GM19099 (cell line): ENCODE results near the gene CD1B.

Experiments
- POLR2A ChIP-seq: IDR thresholded peaks from 3 replicates; pipeline ENCODE4 v1.6.1; 2011; ENCODE audit warnings: low read depth; ENCODE audit not compliant: insufficient read length; ENCODE audit errors: extremely low read depth

CD1B gene

DNA sequence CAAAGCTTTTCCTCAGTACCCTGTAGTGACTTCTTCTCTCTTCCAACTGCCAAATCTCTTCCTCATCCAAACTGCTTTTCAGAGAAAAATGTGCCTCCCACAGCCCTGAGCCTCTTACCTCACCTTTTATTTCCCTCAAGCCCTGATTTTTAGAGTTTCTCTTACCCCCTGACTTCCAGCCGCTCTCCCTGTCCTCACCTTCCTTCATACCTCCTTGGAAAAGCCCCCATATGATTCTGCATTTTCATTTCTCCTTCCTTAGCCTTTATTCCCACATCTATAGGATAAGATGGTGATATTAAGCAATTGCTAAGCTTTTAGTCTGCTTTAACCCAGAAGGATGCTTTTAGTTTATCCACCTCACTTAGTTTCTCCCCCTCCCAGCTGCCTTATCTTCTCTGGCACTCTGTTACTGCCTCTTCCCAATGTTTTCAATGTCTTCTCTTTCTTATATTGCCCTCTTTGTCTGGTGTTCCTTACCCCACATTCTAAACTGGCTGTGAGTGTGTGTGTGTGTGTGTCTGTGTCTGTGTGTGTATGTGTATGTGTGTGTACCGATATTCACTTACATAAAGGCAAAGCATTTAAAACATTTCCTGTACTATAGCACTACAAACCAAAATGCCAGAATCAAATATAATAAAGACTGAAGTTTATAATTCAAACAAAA is at the start of gene CD1B:
CD1B (minus strand) TSS at position 51 of the 670 bp plus-strand sequence. CDS start 108 bp downstream, outside the sequence.
- TF ChIP-seq POLR2A: no peak

DNA sequence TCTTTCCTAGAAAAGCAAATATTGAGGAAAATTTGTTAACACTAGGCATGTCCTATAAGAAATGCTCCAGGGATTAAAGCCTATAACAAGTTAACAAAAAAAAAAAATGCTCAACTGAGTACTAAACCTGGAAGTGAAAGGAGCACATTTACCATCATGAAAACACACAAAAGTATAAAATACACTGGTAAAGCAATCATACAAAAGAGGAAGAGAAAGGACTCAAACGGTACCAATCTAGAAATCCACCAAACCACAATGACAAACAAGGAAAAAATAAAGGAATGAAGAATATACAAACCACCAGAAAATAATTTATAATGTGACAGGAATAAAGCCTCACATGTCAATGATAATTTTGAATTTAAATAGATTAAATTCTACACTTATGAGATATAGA is 43.5 kb upstream of the CD1B start:
- TF ChIP-seq POLR2A: no peak

DNA sequence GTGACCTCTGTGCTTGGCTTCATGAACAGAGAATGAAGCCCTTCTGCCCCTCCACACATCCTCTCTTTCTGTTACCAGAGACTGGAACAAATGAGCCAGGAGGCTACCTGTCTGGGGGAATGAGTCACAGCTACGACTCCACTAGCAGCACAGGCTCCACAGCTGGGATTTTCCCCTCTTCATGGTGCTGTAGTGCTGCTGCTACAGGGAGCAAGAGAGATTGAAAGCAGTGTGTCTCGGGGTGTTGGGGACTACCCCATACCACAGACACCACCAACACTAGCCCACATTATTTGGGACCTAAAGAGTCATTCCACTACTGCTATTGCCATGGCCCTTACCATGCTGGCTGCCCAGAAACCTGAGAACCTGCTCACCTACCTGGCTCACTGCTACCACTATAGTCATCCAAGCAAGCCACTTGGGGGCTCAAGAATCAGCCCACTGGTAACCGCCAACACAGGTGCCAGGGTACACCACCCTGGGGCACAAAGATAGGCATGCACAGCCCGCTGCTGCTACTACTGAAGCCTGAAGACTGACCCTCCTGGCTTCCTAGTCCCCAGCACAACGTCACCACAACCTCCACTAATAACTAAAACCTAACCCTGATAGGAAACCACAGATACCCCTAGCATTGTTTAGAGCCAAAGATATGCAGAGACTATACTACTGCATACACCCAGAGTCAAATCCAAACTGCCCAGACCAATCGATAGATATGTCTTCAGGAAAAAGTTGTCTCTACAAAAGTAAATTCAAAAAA is 40.0 kb upstream of the CD1B start:
- TF ChIP-seq POLR2A: no peak

DNA sequence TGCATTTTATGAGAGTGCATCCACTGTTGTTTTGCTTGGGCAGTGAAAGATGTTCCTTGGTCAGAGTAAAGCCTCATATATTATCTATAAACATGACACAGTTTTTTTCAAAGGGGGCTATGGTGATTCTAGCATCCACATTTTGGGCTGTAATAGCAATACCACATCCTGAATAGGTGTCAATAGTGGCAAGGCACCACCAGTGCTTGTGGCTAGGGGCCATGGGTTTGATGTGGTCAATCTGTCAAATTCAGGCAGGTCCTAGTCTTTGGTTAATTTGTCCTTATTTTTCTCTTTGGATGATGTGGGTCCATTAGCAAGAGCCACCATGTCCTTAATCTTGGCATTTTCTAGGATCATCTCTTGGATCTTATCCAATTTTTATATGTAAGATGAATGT is 35.5 kb upstream of the CD1B start:
- no peak for TF ChIP-seq POLR2A

DNA sequence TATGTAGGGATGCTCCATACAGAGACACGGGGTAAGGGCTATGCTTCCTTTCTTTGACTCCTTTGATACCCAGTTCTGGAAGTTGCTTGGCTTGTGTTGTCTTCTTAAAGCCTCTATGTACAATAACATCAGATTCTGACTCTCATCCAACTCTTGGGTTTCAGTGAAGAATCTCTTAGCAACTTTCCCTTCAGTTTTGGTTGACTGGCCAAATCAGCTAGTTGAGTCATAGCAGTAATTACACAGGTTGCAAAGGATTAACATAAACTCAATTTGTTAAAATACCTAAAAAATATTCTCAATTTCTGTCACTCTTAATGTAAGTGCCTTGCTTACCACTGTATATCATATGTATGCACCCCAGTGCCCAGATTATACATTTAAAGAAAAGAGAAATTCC is 31.6 kb upstream of the CD1B start:
- no peak for TF ChIP-seq POLR2A

DNA sequence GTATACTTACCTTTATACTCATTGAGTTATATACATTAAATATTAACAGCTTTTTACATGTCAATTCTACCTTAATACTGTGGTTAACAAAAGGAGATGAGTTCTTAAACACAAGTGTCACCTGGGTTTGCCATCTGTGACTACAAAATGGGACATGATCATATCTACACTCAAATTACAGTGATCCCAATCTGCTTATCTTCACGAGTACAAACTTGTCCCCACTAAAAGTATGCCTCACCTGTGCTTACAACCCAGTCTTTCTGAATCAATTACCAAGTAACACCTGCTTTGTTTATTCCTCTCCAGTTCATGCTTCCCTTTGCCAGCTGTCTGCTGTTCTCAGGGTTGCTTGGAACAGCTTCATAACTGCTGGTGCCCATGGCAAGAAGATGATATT is 31.2 kb upstream of the CD1B start:
- no peak for TF ChIP-seq POLR2A

DNA sequence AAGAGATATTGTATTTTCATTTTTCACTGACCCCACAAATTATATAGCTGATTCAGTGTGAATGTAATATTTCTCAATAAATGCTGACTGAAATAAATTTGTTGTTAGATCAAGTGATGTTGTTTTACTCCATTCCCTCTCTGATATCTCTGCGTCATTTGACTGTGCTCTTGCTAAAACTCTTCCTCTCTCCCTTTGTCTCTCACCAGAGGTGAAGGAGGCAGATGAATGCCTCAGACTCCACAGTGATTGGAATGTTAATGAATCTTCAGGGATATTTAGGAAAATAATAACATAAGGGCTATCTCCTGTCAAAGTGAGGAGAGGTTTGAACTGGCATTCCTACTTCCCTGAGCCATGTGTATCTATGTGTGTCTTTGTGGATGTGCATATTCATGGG is 26.1 kb upstream of the CD1B start:
- TF ChIP-seq POLR2A: no peak

DNA sequence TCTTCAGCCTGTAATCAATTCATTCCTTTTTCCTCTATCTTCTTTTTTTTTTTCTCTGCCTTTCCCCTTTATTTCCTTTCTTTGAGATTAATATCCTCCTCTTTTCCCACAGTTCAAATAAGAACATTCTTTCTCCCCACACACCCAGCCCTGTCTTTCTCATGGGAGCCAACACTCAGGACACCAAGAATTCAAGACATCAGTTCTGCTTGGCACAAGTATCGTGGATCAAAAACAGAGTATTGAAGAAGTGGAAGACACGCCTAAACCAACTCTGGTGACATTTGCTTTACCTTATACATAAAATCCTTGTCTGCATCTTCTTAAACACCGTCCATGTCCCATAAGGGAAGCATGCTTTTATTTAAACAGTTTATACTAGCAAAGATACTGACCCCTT is 25.3 kb upstream of the CD1B start:
- TF ChIP-seq POLR2A: no peak

DNA sequence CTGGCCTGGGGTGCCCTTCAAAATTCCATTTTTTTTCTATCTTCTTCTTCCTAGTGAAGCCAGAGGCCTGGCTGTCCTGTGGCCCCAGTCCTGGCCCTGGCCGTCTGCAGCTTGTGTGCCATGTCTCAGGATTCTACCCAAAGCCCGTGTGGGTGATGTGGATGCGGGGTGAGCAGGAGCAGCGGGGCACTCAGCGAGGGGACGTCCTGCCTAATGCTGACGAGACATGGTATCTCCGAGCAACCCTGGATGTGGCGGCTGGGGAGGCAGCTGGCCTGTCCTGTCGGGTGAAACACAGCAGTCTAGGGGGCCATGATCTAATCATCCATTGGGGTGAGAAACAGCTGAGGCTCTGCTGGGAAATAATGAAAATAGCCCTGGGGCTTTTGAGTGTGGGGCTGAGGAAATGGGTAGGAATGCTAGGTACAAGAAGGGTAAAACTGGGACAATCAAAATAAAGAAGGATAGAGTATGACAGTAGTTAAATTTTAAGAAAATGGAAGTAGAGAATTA is 24.5 kb upstream of the CD1B start:
- TF ChIP-seq POLR2A: no peak

DNA sequence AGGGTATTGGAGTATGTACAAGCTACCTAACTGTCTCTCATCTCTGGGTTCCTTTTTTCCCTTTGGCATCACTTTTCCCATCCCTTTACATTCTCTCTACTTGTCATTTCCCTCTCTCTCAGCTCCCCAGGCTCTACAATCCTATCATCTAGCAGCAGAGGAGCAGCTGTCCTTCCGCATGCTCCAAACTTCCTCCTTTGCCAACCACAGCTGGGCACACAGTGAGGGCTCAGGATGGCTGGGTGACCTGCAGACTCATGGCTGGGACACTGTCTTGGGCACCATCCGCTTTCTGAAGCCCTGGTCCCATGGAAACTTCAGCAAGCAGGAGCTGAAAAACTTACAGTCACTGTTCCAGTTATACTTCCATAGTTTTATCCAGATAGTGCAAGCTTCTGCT is 22.9 kb upstream of the CD1B start:
- no peak for TF ChIP-seq POLR2A

DNA sequence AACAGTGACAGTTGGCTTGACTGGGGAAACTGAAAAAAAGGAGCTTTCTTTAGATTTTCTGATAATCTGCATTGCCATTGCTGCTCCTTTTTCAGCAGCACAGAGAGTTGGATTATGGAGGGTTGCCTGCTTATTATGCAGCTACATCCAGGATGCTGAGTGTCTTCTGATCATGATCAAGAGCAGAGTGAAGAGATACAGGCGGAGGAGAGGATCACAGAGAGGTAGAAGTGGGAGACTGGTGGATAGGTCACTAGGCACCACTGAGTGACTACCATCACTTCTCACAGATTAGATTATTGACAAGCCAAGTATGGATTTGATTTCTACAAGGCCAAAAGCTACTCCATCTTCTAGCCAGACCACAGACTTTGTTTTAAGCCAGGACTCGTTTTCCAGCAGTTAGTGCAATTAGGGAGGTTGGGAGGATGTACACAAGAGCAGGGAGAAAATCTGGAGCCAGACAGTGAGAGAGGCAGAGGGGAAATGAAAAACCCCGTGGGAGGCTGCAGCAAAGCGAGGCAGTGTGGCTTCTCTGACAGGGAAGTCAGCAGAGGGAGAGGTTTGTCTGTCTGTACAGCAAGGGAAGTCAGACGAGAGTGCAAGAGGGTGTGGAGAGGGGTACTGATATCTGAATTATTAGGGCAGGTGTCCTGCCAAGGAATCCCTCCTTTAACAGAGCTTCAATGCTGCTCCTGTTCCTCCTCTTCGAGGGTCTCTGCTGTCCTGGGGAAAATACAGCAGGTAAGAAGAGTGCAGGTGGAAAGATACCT is 22.2 kb upstream of the CD1B start, which contains the start of gene CD1E:
CD1E (plus strand) TSS at position 592 of the 773 bp plus-strand sequence; CDS start at position 687, 95 bp downstream.
- TF ChIP-seq POLR2A: no peak

DNA sequence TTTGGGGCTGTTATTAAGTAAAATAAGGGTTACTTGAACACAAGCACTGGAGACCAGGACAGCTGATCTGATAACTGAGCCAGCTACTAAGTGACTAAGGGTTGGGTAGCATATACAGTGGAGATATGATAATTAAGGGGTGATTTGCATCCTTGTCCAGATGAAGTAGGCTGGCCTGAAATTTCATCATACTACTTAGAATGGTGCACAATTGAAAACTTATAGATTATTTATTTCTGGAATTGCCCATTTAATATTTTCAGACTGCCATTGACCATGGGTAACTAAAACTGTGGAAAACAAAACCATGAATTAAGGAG is 3.8 kb upstream of the CD1B start:
- TF ChIP-seq POLR2A: no peak

DNA sequence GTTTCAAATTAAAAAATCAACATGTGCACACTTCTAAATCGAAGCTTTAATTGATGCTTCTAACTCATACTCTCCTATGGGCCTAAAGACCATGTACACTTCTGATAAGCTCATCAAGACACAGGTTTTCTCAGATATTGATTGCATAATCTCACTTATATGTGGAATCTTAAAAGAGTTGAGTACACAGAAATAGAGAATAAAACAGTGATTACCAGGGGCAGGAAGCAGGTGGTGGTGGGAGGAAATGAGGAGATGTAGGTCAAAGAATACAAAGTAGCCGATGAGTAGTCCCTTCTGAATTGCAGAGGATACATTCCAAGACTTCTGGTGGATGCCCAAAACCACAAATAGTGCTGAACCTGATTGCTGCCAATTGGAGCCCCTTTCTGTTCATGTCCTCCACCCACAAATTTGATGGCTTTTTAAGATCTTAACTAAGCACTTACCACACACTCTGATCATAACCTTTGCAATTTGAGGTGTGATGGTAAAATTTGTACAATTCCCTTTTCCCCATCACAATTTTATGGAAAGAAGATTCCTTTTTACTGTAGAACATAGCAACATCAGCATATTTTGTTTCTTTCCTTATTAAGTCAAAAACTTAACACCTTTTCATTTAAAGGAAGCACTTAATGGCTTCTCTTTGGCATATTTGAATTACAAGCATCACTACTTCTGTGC is 3.3 kb upstream of the CD1B start:
- TF ChIP-seq POLR2A: no peak

DNA sequence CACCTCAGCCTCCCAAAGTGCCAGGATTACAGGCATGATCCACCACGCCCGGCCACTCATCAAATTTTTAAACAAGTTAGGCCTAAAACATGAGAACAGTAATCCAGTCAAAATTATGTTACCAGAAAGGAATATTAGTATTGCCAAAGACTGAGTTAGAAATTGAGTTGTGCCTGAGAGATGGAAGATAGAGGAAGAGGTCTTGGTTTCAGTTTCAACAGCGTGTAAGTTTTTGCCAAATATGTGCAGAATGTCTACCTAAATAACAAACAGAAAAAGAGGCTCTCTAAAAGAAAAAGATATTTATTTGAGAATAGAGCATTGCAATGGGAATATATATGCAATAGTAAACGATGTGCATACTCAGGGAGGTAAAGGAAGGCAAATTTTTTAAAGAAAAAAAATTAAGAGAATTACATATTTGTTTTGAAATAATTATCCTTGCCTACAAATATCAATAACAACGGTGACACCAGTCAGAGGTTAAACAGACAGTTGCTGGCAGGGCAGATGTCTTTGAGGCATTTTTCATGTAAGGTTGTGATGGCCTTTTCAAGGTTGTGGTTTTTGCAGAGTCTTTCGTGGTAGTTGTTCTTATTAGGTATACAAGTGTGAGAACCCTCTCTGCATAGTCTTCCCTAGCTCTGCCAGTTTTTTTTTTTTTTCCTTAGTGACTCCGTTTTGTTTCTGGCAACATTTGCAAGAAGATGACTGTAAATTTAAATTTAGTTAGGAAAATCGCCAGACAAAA is 2.2 kb upstream of the CD1B start:
- no peak for TF ChIP-seq POLR2A
